ENCODE data around the gene ARID5B.

The ARID5B gene

DNA sequence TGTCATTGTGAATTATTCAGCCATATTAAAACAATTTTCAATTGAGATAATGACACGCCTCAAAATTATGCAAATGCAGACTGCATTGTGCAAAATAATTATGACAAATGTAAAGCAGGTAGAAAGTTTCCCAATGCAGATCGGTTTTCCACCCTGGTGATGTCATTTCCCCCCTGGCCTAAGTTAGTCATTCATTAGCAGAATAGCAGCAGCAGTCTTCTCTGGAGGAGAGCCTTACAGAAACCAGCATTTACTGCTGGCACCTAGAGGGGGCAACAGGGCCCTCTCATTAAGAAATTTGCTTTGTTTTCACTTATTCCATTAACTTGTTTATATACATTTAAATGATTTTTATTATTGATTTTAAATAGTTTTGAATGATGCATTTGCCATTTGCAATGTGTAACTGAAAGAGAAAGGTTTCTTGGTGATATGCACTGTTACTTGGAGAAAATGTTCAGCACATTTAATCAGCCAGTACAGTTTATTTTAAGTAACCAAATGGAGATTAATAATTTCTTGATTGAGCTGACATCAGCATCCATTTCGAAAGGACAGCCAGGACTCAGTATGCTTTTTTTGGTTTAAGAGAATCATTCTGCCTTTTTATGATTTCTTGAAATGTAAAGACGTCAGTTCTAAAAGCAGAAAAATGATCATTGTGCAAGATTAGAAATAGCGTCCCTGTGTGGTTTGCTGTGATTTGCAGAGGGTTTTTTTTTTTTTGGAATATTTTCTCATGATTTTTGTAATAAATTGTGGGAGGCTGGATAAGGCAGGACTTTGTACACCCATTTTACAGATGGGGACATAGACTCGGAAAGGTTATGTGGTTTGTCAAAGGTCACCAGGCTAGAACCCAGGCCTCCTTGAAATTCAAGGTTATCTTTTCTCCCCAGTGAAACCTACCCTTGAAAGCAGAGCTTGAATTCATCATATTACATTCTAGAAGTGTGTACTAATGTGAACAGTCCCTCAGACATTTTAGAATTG, 3.5 kb downstream of the ARID5B start:
- DNase-seq = peak; percentile 9 to 24

- DNase-seq = no peak
Observed at GRCh38 chr10:61905837-61906561, 4.5 kb downstream of the ARID5B start.

- no peak for DNase-seq
Observed at GRCh38 chr10:61906562-61906901, 5.0 kb downstream of the ARID5B start.

DNA sequence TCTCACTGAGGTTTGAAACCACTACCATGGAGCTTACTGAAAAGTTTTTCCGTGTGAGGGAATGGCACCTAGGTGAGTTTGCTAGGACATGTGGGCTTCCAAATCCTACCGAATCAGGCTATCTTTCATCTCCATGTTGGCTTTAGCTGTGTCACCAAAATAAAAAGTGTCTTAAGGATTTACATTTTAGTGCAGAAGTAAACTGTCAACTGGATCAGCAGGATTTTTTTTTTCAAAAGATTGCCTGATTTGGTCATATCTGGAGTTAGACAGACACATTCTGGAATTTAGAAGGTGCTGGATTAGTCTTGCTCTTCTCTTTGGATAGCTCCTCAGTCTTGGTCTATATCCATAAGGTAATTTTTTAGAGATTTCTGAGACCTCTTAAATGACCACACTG, 5.5 kb downstream of the ARID5B start:
- no peak for DNase-seq

- no peak for DNase-seq
Observed at GRCh38 chr10:61907587-61907986, 6.1 kb downstream of the ARID5B start.

GRCh38 chr10:61910226-61910805, 8.8 kb downstream of the ARID5B start:
- no peak for DNase-seq

GRCh38 chr10:61910894-61911293, 9.4 kb downstream of the ARID5B start:
- no peak for DNase-seq

- no peak for DNase-seq
Observed at GRCh38 chr10:61911425-61911824, 9.9 kb downstream of the ARID5B start.

GRCh38 chr10:61912981-61913380, 11.5 kb downstream of the ARID5B start:
- no peak for DNase-seq

GRCh38 chr10:61918140-61918539, 16.6 kb downstream of the ARID5B start:
- no peak for DNase-seq

DNA sequence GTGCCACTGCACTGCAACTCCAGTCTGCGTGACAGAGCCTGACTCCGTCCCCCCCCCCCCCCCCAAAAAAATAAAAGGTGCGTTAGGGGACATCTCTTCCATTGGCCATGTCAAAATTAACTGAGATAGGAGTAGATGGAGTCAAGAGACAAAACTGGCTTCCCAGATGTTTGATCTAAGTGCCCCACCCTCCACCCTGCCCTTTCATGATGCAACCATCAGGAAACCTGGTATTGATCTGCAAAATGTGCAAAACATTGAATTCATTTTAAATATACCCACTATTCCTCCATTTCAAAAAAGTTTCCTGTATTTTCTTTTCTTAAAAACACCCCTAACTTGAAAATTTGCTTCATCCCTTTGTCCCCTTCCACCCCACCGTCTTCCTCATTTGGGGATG, 17.5 kb downstream of the ARID5B start:
- DNase-seq = no peak

DNA sequence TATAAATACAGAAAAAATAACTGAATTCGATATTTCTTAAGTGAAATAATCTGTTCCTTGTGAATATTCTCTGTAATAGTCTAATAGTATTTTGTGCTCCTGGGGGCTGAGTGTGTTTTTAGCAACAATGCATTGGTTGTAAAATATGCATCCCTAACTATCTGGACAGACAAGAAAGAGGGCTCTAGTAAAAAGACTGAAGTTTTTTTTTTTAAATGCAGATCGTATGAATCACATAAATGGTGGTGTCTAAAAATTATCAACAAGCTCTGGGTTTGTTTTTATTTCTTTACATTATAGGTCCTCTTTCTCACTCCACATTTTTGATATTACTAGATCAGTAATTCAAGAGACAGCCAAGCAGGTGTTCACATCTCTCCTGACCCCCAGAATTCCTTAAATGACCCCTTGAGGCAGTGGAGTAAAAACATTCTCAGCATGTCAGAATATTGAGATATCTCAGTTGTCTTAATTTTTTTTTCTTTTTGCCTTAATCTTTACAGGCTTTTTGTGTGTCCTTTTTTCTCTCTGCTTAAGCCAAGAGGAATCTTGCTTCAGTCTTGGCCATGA, 18.2 kb downstream of the ARID5B start:
- no peak for DNase-seq

GRCh38 chr10:61921143-61921542, 19.6 kb downstream of the ARID5B start:
- no peak for DNase-seq

DNA sequence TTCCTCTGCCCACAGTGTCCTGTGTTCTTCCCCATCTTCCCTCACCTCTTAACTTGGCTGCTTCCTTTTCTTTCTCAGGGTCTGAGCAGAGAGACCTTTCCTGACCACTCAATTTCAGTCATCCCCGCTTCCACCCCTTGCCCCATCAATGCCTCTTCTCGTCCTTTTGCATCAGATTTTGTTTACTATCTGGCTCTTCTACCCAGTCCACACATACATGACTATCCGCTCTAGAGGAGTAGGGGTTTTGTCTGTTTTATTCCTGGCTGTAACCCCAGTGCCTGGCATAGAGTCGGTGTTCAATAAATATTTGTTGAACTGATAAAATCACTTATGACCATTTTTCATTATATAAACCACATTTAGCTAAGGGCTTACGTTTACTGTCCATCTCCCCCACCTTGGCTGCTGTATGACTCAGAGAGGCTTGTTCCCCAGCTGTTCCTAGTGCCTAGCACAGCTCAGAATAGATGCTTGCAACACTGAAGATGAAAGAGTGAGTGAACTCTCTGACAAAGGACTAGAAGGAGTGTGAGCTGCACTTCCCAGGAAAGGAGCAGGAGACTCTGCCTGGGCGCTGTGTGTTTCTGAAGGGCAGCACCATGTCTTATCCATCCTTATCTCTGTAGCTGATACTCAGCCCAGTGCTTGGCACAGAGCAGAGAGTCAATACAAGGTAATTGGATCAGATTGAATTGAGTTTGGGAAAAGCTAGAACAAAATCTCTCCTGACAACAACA, 21.9 kb downstream of the ARID5B start:
- no peak for DNase-seq

- no peak for DNase-seq
Observed at GRCh38 chr10:61923950-61924274, 22.4 kb downstream of the ARID5B start.

DNA sequence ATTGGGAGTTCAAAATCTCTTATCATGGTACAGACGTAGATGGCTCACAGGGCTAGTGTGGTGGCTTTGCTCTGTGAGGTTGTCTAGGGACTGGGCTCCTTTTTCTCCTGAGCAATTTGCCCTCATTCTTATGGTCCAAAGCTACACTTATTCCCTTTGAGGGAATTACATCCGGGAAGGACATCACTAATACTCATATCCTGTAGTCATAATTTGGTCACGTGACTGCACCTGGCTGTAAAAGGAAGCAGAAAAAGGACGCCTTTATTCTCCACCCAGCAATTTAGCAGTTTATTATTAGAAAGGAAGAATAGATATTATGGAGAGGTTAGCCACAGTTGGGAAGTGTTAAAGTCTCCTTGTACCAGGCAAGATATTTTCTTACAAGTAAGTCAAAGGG, 28.1 kb downstream of the ARID5B start:
- DNase-seq = no peak

DNA sequence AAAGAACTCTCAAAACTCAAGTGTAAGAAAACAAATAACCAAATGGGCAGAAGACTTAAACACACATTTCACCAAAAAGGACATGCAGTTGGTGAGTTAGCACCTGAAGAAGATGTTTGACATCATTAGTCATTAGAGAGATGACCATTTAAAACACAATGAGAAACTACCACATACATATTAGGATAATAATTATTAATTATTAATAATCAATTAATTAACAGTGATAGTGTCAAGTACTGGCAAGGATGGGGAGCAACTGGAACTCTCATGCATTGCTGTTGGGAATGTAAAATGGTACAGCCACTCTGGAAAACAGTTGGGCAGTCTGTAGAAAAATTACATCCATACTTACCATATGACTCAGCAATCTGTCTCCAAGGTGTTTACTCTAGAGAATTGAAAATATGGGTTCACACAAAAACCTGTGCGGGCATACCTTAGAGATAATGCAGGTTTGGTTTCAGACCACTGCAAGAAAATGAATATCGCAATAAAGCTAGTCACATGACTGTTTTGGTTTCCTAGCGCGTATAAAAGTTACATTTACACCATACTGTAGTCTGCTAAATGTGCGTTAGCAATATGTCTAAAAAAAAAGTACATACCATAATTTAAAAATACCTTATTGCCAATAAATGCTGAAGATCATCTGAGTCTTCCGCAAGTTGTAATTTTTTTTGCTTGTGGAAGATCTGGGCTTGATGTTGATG, 30.3 kb downstream of the ARID5B start:
- DNase-seq = no peak

DNA sequence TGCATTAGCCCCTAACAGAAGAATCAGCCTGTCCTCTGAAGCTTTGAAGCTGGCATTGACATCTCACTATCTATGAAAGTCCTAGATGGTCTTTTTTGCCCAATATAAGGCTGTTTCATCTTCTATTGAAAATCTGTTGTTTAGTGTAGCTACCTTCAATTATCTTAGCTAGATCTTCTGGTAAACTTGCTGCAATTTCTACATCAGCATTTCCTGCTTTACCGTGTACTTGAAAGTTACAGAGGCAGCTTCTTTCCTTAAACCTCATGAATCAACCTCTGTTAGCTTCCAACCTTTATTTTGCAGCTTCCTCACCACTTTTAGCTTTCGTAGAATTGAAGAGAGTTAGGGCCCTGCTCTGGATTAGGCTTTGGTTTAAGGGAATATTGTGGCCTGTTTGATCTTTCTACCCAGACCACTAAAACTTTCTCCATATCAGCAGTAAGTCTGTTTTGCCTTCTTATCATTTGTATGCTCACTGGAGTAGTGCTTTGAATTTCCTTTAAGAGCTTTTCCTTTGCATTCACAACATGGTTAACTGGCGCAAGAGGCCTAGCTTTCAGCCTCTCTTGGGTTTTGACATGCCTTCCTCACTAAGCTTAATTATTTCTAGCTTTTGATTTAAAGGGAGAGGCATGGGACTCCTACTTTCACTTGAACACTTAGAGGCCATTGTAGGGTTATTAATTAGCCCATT, 32.5 kb downstream of the ARID5B start:
- DNase-seq = no peak

GRCh38 chr10:61935077-61935476, 33.6 kb downstream of the ARID5B start:
- no peak for DNase-seq

DNA sequence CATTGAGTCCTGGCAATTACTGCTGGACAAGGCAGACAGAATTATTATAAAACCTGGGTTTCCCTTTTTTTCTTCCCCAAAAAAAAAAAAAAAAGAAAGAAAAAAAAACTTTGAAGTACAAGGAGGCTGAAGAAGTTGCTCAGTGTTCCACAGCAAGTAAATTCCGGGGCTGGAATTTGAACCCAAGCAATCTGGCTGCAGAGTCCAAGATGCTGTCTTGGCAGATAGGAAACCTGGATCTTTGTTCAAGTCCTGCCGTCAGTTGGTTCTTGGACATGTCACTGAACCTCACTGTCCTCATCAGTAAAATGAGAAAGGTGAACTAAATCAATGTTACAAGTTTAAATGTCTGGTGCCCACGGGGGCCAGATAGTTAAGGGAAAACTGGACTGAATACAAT, 35.3 kb downstream of the ARID5B start:
- no peak for DNase-seq

- no peak for DNase-seq
Observed at GRCh38 chr10:61937631-61938351, 36.3 kb downstream of the ARID5B start.
